ENCODE measurements around the gene DESI1.
"Not testable (repeated sequence)": the region's sequence is repeated elsewhere in the genome, so short reads cannot be mapped to it uniquely, and the experiment has no call there.

DESI1 gene

DNA sequence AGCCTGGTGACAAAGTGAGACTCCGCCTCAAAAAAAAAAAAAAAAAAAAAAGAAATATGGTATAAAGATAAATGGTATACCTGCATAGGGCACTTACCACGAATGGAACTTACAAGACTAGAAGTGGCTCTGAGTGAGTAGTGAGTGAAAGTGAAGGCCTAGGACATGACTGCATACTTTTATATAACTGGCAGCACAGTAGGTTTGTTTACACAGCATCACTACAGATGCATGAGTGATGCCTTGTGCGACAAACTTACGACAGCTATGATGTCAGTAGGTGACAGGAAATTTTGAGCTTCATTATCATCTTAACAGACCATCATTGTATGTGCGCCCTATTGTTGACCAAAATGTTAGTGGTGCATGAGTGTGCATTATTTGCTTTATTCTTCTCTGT lies 17.9 kb upstream of the DESI1 start:
- Histone ChIP-seq H3K9ac (ENCODE audit: low read length) (no peak overlapping the region), H3K27ac (ENCODE audit: low read depth, low read length) (no peak overlapping the region), H3K4me3 (ENCODE audit: insufficient read depth, low read length, poor library complexity, severe bottlenecking) (no peak overlapping the region), H4K20me1 (ENCODE audit: low read depth, low read length) (peaks cover 5% of the 10 kb centered on the region; the same call in 1 of the 2 replicates), H2AFZ (ENCODE audit: low read depth, low read length, severe bottlenecking) (no peak overlapping the region), H3F3A (ENCODE audit: insufficient read depth) (no peaks in the 10 kb centered on the region), H3K9me3 (ENCODE audit: insufficient read depth, low read length) (no peaks in the 10 kb centered on the region), H3K36me3 (ENCODE audit: low read length) (peaks cover 53% of the 10 kb centered on the region), H3K4me2 (ENCODE audit: low read depth, low read length, poor library complexity, severe bottlenecking) (no peak overlapping the region), H3K79me2 (ENCODE audit: insufficient read depth, low read length) (peaks cover 23% of the 10 kb centered on the region), H3K27me3 (ENCODE audit: low read length) (no peaks in the 10 kb centered on the region), H3K9me2 (replicated peaks; ENCODE audit: insufficient read depth, low read length) (no peaks in the 10 kb centered on the region)
- TF ChIP-seq, protein P1, sequence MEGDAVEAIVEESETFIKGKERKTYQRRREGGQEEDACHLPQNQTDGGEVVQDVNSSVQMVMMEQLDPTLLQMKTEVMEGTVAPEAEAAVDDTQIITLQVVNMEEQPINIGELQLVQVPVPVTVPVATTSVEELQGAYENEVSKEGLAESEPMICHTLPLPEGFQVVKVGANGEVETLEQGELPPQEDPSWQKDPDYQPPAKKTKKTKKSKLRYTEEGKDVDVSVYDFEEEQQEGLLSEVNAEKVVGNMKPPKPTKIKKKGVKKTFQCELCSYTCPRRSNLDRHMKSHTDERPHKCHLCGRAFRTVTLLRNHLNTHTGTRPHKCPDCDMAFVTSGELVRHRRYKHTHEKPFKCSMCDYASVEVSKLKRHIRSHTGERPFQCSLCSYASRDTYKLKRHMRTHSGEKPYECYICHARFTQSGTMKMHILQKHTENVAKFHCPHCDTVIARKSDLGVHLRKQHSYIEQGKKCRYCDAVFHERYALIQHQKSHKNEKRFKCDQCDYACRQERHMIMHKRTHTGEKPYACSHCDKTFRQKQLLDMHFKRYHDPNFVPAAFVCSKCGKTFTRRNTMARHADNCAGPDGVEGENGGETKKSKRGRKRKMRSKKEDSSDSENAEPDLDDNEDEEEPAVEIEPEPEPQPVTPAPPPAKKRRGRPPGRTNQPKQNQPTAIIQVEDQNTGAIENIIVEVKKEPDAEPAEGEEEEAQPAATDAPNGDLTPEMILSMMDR (IDR thresholded peaks at IDR 0.05; ENCODE audit: insufficient read depth, low read length, poor library complexity, severe bottlenecking) = no peak
- no peak for TF ChIP-seq EZH2phosphoT487 (conservative IDR thresholded peaks at IDR 0.05; ENCODE audit: low read length)

DNA sequence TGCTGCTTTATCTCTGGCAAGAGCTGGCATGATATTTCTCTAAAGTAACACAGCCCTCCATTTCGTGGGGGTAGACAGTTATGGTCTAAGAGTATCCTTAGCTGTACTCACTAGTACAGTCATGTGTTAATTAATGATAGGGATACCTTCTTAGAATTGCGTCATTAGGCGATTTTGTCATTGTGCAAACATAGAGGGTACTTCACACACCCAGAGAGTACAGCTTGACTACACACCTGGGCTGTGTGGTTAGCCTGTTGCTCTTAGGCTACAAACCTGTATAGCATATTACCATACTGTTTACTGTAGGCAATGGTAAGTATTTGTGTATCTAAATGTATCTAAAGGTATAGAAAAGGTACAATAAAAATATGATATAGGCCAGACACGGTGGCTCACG lies 17.3 kb upstream of the DESI1 start:
- no peak overlapping the region for H3K4me3 ChIP-seq (ENCODE audit: insufficient read depth, low read length, poor library complexity, severe bottlenecking)

DNA sequence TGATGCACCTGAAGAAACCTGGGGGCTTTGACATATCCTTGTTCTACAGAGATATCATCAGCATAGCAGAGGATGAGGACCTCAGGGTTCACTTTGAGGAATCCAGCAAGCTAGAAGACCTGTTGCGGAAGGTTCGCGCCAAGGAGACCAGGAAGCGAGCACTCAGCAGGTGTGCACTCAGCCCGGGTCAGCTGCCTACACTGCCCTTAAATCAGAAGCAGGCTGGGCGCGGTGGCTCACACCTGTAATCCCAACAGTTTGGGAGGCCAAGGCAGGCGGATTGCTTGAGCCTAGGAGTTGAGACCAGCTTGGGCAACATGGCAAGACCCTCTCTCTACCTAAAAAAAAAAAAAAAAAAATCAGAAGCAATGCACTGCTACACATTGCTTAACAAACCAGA lies 16.8 kb upstream of the DESI1 start:
- not testable (repeated sequence) for H2AFZ ChIP-seq (ENCODE audit: low read depth, low read length, severe bottlenecking); H3K4me2 ChIP-seq (ENCODE audit: low read depth, low read length, poor library complexity, severe bottlenecking); H4K20me1 ChIP-seq (ENCODE audit: low read depth, low read length); H3K9me2 ChIP-seq (replicated peaks; ENCODE audit: insufficient read depth, low read length); H3K27me3 ChIP-seq (ENCODE audit: low read length); H3F3A ChIP-seq (ENCODE audit: insufficient read depth); H3K9ac ChIP-seq (ENCODE audit: low read length); H3K4me3 ChIP-seq (ENCODE audit: insufficient read depth, low read length, poor library complexity, severe bottlenecking); H3K9me3 ChIP-seq (ENCODE audit: insufficient read depth, low read length); H3K27ac ChIP-seq (ENCODE audit: low read depth, low read length)
- Histone ChIP-seq H3K36me3 (ENCODE audit: low read length) (peaks cover 51% of the 10 kb centered on the region), H3K79me2 (ENCODE audit: insufficient read depth, low read length) (peaks cover 30% of the 10 kb centered on the region)

More for the DNA sequence above, 17.3 kb upstream of the DESI1 start:
- Histone ChIP-seq H3K27ac (ENCODE audit: low read depth, low read length) (no peak overlapping the region), H2AFZ (ENCODE audit: low read depth, low read length, severe bottlenecking) (no peak overlapping the region), H3K9me2 (replicated peaks; ENCODE audit: insufficient read depth, low read length) (no peaks in the 10 kb centered on the region), H3K27me3 (ENCODE audit: low read length) (no peaks in the 10 kb centered on the region), H4K20me1 (ENCODE audit: low read depth, low read length) (peaks cover 5% of the 10 kb centered on the region; the same call in 1 of the 2 replicates), H3F3A (ENCODE audit: insufficient read depth) (no peaks in the 10 kb centered on the region), H3K9me3 (ENCODE audit: insufficient read depth, low read length) (no peaks in the 10 kb centered on the region), H3K4me2 (ENCODE audit: low read depth, low read length, poor library complexity, severe bottlenecking) (no peak overlapping the region), H3K9ac (ENCODE audit: low read length) (no peak overlapping the region), H3K79me2 (ENCODE audit: insufficient read depth, low read length) (peaks cover 28% of the 10 kb centered on the region), H3K36me3 (ENCODE audit: low read length) (peaks cover 54% of the 10 kb centered on the region)
- TF ChIP-seq EZH2phosphoT487 (conservative IDR thresholded peaks at IDR 0.05; ENCODE audit: low read length) = no peak
- TF ChIP-seq, protein P1 (IDR thresholded peaks at IDR 0.05; ENCODE audit: insufficient read depth, low read length, poor library complexity, severe bottlenecking) = no peak

DNA sequence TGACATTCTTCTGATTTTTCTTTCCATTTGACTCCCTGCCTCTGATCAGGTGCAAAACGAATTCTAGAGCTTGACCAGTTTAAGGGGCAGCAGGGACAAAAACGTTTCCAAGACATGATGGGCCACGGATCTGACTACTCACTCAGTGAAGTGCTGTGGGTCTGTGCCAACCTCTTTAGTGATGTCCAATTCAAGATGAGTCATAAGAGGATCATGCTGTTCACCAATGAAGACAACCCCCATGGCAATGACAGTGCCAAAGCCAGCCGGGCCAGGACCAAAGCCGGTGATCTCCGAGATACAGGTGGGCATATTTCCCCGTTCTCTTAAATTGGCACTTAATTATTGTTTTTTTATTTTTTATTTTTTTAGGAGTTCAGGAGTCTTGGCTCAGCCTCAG lies 15.6 kb upstream of the DESI1 start:
- TF ChIP-seq, protein P1 (IDR thresholded peaks at IDR 0.05; ENCODE audit: insufficient read depth, low read length, poor library complexity, severe bottlenecking) = no peak
- no peak for TF ChIP-seq EZH2phosphoT487 (conservative IDR thresholded peaks at IDR 0.05; ENCODE audit: low read length)
- no peak overlapping the region for H3K27ac ChIP-seq (ENCODE audit: low read depth, low read length)
- H3K27me3 ChIP-seq (ENCODE audit: low read length) = no peaks in the 10 kb centered on the region
- no peak overlapping the region for H3K4me2 ChIP-seq (ENCODE audit: low read depth, low read length, poor library complexity, severe bottlenecking)
- no peak overlapping the region for H2AFZ ChIP-seq (ENCODE audit: low read depth, low read length, severe bottlenecking)
- no peak overlapping the region for H3K9ac ChIP-seq (ENCODE audit: low read length)
- H3K9me3 ChIP-seq (ENCODE audit: insufficient read depth, low read length) = no peaks in the 10 kb centered on the region
- peaks cover 42% of the 10 kb centered on the region for H3K36me3 ChIP-seq (ENCODE audit: low read length)
- H3F3A ChIP-seq (ENCODE audit: insufficient read depth) = no peaks in the 10 kb centered on the region
- peaks cover 5% of the 10 kb centered on the region; the same call in 1 of the 2 replicates for H4K20me1 ChIP-seq (ENCODE audit: low read depth, low read length)
- H3K4me3 ChIP-seq (ENCODE audit: insufficient read depth, low read length, poor library complexity, severe bottlenecking) = no peak overlapping the region
- H3K9me2 ChIP-seq (replicated peaks; ENCODE audit: insufficient read depth, low read length) = no peaks in the 10 kb centered on the region
- peaks cover 20% of the 10 kb centered on the region for H3K79me2 ChIP-seq (ENCODE audit: insufficient read depth, low read length)

DNA sequence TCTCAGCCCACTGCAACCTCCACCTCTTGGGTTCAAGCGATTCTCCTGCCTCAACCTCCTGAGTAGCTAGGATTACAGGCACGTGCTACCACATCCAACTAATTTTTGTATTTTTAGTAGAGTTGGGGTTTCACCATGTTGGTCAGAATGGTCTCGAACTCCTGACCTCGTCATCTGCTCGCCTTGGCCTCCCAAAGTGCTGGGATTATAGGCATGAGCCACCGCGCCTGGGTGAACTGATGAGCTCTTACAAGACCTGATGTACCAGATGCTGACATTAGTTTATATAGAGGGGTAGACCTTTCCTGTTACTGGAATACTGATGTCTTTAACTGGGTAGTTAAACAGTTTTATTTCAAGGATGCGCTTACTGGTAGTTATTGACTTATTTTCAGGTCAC lies 13.8 kb upstream of the DESI1 start:
- H3K4me3 ChIP-seq (ENCODE audit: insufficient read depth, low read length, poor library complexity, severe bottlenecking); H3K9me3 ChIP-seq (ENCODE audit: insufficient read depth, low read length); H3K9ac ChIP-seq (ENCODE audit: low read length); H3K9me2 ChIP-seq (replicated peaks; ENCODE audit: insufficient read depth, low read length); H3F3A ChIP-seq (ENCODE audit: insufficient read depth); H4K20me1 ChIP-seq (ENCODE audit: low read depth, low read length); H3K27me3 ChIP-seq (ENCODE audit: low read length); H3K4me2 ChIP-seq (ENCODE audit: low read depth, low read length, poor library complexity, severe bottlenecking); H2AFZ ChIP-seq (ENCODE audit: low read depth, low read length, severe bottlenecking); H3K27ac ChIP-seq (ENCODE audit: low read depth, low read length): not testable (repeated sequence)
- H3K79me2 ChIP-seq (ENCODE audit: insufficient read depth, low read length) = peaks cover 13% of the 10 kb centered on the region
- peaks cover 37% of the 10 kb centered on the region for H3K36me3 ChIP-seq (ENCODE audit: low read length)

DNA sequence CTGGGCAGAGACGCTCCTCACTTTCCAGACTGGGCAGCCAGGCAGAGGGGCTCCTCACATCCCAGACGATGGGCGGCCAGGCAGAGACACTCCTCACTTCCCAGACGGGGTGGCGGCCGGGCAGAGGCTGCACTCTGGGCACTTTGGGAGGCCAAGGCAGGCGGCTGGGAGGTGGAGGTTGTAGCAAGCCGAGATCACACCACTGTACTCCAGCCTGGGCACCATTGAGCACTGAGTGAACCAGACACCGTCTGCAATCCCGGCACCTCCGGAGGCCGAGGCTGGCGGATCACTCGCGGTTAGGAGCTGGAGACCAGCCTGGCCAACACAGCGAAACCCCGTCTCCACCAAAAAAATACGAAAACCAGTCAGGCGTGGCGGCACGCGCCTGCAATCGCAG lies 10.8 kb upstream of the DESI1 start:
- Histone ChIP-seq H3K36me3 (ENCODE audit: low read length) (peaks cover 36% of the 10 kb centered on the region), H3K79me2 (ENCODE audit: insufficient read depth, low read length) (peaks cover 35% of the 10 kb centered on the region)
- H3K9ac ChIP-seq (ENCODE audit: low read length); H3K4me2 ChIP-seq (ENCODE audit: low read depth, low read length, poor library complexity, severe bottlenecking); H3K9me3 ChIP-seq (ENCODE audit: insufficient read depth, low read length); H3K27ac ChIP-seq (ENCODE audit: low read depth, low read length); H3F3A ChIP-seq (ENCODE audit: insufficient read depth); H3K4me3 ChIP-seq (ENCODE audit: insufficient read depth, low read length, poor library complexity, severe bottlenecking); H3K9me2 ChIP-seq (replicated peaks; ENCODE audit: insufficient read depth, low read length); H3K27me3 ChIP-seq (ENCODE audit: low read length); H2AFZ ChIP-seq (ENCODE audit: low read depth, low read length, severe bottlenecking); H4K20me1 ChIP-seq (ENCODE audit: low read depth, low read length): not testable (repeated sequence)
